Fibroblast of peridontal ligament (primary cell): ENCODE data around the gene THRAP3.

ENCODE experiments used
- DNase-seq: peaks from one replicate; pipeline ENCODE4 v3.0.0-alpha.2; 2010; ENCODE audit errors: extremely low read depth

THRAP3 gene

DNA sequence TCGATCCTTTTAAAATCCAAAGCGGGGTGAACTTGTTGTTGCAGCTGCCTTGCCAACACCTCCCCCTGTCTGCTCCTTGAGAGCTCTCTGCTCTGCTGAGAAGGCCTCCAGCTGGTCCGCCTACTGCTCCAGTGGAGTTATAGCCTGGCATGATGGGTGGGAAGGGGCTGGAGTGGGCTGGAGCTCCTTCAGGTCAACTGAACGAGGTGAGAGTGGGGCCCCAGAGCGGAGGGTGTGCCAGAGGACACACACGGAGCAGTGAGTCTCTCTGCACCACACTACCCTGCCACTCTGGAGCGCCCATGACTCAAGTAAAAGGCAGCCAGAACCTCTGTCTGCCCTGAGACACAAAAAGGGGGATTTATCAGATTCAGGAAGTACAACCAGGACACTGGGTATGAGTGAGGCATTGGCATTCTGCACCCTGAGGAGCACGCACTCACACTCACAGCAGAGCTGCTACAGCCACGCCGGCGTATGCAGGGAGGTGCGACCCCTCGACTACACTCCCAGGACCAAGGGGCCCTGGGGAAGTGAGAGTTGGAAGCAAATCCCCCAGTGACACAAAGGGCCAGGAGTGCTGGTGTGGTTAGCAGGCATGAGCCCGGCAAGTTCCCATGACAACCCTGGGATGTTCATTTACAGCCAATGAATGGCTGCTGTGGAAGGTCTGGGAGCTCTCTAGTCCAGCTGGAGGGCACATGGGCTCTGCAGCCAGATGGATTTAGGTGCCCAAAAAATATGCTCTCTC, 127.2 kb downstream of the THRAP3 start:
- peak; percentile 88 for DNase-seq

DNA sequence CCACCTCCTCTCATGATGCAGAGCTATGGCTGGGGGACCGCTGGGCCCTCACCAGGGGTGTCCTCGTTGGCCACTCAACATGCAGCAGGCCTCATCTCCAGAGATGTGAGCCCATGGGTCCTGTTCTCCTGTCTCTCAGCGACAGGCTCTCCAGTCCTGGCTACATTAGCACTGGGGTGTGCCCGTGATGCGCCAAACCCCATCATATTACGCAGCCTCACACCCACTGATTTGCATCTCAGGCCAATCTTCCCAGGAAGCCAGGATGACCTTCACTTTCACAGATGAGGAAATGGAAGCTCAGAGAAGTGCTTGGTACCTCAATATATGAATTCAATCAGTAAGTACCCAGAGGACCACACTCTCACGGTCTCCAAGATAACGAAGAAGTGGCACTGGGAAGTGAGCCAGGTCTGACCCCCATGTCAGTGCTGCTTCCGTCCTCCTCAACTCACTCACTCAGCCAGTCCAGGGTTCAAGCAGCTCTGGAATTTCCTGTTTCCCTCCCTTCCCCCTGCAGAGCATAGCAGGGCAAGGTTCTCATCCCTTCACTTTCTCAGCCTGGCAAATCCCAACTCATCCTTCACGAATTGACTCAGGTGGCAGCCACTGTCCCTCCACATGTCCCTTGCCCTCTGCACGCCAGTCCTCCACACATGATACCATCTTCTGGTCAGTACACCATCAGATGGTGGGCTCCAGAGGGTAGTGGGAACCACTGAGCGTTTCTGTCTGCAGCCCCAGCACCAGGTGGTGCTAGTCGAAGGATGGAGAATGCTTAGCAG, 128.1 kb downstream of the THRAP3 start:
- DNase-seq, result no peak

DNA sequence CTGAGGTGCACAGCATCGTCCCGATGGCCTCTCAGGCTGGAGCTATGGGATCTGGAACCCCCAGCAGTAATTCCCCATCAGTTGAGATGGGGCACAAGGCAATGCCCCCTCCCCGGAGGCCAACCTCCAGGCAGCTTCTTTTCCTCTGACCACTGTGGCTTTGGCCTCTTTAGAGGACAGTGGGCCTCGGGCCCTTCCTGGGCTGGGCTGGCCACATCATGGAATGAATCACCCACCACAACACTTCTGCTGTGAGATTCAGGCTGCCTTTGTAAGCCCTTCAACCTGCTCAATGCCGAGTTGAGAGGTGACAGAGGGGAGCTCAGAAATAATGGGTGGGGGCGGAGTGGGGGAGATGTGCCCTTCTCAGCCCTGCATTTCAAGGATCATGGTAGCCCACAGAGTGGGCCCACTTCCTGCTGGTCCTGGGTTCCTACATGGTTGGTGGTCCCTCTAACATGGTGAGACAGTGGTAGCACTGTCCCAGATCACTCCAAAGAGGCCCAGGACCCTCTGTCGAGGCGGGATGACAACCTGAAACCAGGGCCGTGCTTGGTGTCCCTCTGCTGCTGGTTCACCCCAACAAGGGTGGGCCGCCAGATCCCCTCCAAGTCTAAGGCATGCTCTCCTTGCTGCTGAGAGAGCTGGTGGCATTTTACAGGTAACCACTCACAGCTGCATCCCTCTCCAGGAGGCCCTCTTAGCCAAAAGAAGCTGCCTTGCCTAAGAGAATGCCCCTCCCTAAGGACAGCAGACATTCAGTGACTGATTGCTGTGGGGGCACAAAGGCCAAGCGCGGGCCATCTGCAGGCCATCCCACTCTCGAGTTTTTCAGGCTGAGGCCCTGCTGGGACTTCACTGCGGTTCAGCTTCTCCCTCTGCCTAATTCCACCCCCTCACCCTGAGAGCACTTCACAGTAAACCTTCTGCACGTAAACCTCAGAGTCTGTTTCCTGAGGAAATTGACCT, 129.0 kb downstream of the THRAP3 start:
- peak; percentile 51 for DNase-seq

DNA sequence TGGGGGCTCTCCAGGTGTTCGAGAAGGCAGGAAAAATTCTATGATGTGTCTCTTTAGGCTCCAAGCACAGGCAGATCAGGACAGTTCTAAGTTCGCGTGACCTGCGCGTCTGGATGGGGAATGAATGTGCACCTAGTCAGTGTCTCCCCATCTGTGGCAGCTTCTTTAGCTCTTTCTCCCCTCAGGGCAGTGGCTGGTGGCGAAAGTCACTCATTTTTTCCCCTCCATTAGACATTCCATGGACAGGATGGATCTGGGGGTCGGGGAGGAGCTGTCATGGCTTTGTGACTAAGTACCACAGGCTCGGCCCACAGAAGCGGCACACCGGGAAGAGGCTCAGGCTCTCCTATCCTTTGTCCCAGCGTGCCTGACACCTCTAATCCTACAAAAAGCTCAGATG, 130.2 kb downstream of the THRAP3 start:
- DNase-seq, result no peak
